Fibroblast of lung (primary cell): ENCODE results near the gene PLEKHA6.

ENCODE experiments used
- CTCF ChIP-seq, 2 donors: IDR thresholded peaks in 1 of 2; conservative IDR thresholded peaks in 1 of 2; 1 replicate in 1 of 2; 2 replicates in 1 of 2; pipeline ENCODE4 v1.5.1; 2011 to 2012; ENCODE audit warnings: low read length in 2 of 2, control low read depth in 1 of 2, inconsistent platforms in 1 of 2, low read depth in 1 of 2, mild to moderate bottlenecking in 1 of 2
- EZH2 ChIP-seq: IDR thresholded peaks from 2 replicates; pipeline ENCODE4 v1.5.1; 2012; ENCODE audit warnings: low read length, control low read depth, mild to moderate bottlenecking; ENCODE audit errors: missing control alignments

GRCh38 chr1:204333427-204333826, 26.3 kb downstream of the PLEKHA6 start:
- TF ChIP-seq CTCF (conservative IDR thresholded peaks at IDR 0.05 in 1 of 2, IDR thresholded peaks at IDR 0.05 in 1 of 2; ENCODE audit: low read depth in 1 of 2, low read length in 2 of 2) (no peak), EZH2 (no peak)
